Stimulated activated CD4-positive, alpha-beta T cell treated with anti-CD3 and anti-CD28 coated beads, Interleukin-1b, Interleukin-23, amount 100 ng/mL, for 48 hours (primary cell): ENCODE results near the gene RFC2.
A peak's percentile ranks its signal among the peaks of the same experiment; 100 is the strongest.

ENCODE experiments used
- DNase-seq: peaks from one replicate; pipeline ENCODE4 v3.0.0-alpha.2; 2020

Gene RFC2

GRCh38 chr7:74254129-74254857, at the start of gene RFC2:
TSS of gene RFC2 (minus strand) at chr7:74254399. CDS start at chr7:74254383, 16 bp downstream.
- DNase-seq: peak; percentile 96

- DNase-seq: no peak
Measured at GRCh38 chr7:74302745-74303221, 48.6 kb upstream of the RFC2 start.

- no peak for DNase-seq
Measured at GRCh38 chr7:74300926-74301325, 46.7 kb upstream of the RFC2 start.

- no peak for DNase-seq
Measured at GRCh38 chr7:74299401-74299800, 45.2 kb upstream of the RFC2 start.

GRCh38 chr7:74297516-74298233, 43.5 kb upstream of the RFC2 start:
- DNase-seq: no peak

- no peak for DNase-seq
Measured at GRCh38 chr7:74294191-74294998, 40.2 kb upstream of the RFC2 start.

- no peak for DNase-seq
Measured at GRCh38 chr7:74293577-74293908, 39.3 kb upstream of the RFC2 start.

- DNase-seq: no peak
Measured at GRCh38 chr7:74292757-74293576, 38.8 kb upstream of the RFC2 start.

GRCh38 chr7:74291535-74291934, 37.3 kb upstream of the RFC2 start:
- no peak for DNase-seq

GRCh38 chr7:74290981-74291441, 36.8 kb upstream of the RFC2 start:
- no peak for DNase-seq

GRCh38 chr7:74290553-74290950, 36.4 kb upstream of the RFC2 start:
- no peak for DNase-seq

- no peak for DNase-seq
Measured at GRCh38 chr7:74289659-74290552, 35.7 kb upstream of the RFC2 start.

GRCh38 chr7:74289018-74289658, 34.9 kb upstream of the RFC2 start, which contains the start of gene CLIP2:
TSS of gene CLIP2 (plus strand) at chr7:74289407. CDS start at chr7:74317547, 28,140 bp downstream.
- DNase-seq: peak; percentile 71

- no peak for DNase-seq
Measured at GRCh38 chr7:74288034-74288881, 34.1 kb upstream of the RFC2 start.

- no peak for DNase-seq
Measured at GRCh38 chr7:74287303-74288033, 33.3 kb upstream of the RFC2 start.

GRCh38 chr7:74286131-74286530, 31.9 kb upstream of the RFC2 start:
- DNase-seq: no peak

GRCh38 chr7:74284781-74285259, 30.6 kb upstream of the RFC2 start:
- DNase-seq: no peak

GRCh38 chr7:74283858-74284447, 29.8 kb upstream of the RFC2 start:
- DNase-seq: no peak
